LNCAP (cell line): ENCODE data around the gene EHBP1.

Experiments used
- CTCF ChIP-seq: fragments of 450-650 bp; IDR thresholded peaks from 2 replicates; pipeline ENCODE4 v1.5.1; 2017; ENCODE audit warnings: mild to moderate bottlenecking

EHBP1 gene

GRCh38 chr2:62705007-62705829, at the start of gene EHBP1:
EHBP1 (plus strand) TSS chr2:62705713; CDS start chr2:62707192, 1,479 bp downstream.
- no peak for TF ChIP-seq CTCF

- no peak for TF ChIP-seq CTCF
These were observed 47.7 kb upstream of the EHBP1 start for GRCh38 chr2:62657783-62658182.

- TF ChIP-seq CTCF, result no peak
These were observed 46.6 kb upstream of the EHBP1 start for GRCh38 chr2:62658891-62659290.

- no peak for TF ChIP-seq CTCF
These were observed 45.4 kb upstream of the EHBP1 start for GRCh38 chr2:62660087-62660486.

- TF ChIP-seq CTCF, result no peak
These were observed 44.8 kb upstream of the EHBP1 start for GRCh38 chr2:62660582-62661262.

- TF ChIP-seq CTCF, result no peak
These were observed 44.3 kb upstream of the EHBP1 start for GRCh38 chr2:62661263-62661635.

GRCh38 chr2:62662131-62662530, 43.4 kb upstream of the EHBP1 start:
- no peak for TF ChIP-seq CTCF
